HUES6 (cell line): Measurements from ENCODE around the gene SCRN1.

Source experiments
- H3K27ac ChIP-seq: 2 replicates; pipeline ENCODE4 v1.7.0; 2013; ENCODE audit warnings: low read depth, mild to moderate bottlenecking, low read length, inconsistent platforms
- H3K27me3 ChIP-seq: 2 replicates; pipeline ENCODE4 v1.6.1; 2013; ENCODE audit warnings: low read length; ENCODE audit not compliant: control insufficient read depth, insufficient read depth
- H3K36me3 ChIP-seq: 2 replicates; pipeline ENCODE4 v1.6.1; 2013; ENCODE audit warnings: low read length; ENCODE audit not compliant: control insufficient read depth, insufficient read depth
- H3K4me1 ChIP-seq: 2 replicates; pipeline ENCODE4 v1.6.1; 2013; ENCODE audit warnings: low read length; ENCODE audit not compliant: control insufficient read depth, insufficient read depth
- H3K4me3 ChIP-seq: 2 replicates; pipeline ENCODE4 v1.5.1; 2013; ENCODE audit warnings: low read depth, low read length
- H3K9ac ChIP-seq: one replicate; pipeline ENCODE4 v1.6.1; 2013; ENCODE audit warnings: mild to moderate bottlenecking, low read length
- H3K9me3 ChIP-seq: 2 replicates; pipeline ENCODE4 v1.6.1; 2013; ENCODE audit warnings: low read depth, low read length; ENCODE audit not compliant: control insufficient read depth, insufficient read depth

The SCRN1 gene

GRCh38 chr7:30003098-30003497 lies 13.5 kb upstream of the SCRN1 start:
- peaks cover 20% of the 10 kb centered on the region for H3K4me1 ChIP-seq
- H3K9ac ChIP-seq, result no peak overlapping the region
- H3K27ac ChIP-seq, result no peak overlapping the region
- no peaks in the 10 kb centered on the region for H3K36me3 ChIP-seq
- H3K9me3 ChIP-seq, result no peaks in the 10 kb centered on the region
- no peak overlapping the region for H3K4me3 ChIP-seq
- no peaks in the 10 kb centered on the region for H3K27me3 ChIP-seq

GRCh38 chr7:30001998-30002397 lies 12.4 kb upstream of the SCRN1 start:
- Histone ChIP-seq H3K9me3 (peaks cover 5% of the 10 kb centered on the region), H3K4me3 (no peak overlapping the region), H3K27ac (no peak overlapping the region), H3K27me3 (no peaks in the 10 kb centered on the region), H3K4me1 (peaks cover 20% of the 10 kb centered on the region), H3K9ac (no peak overlapping the region), H3K36me3 (no peaks in the 10 kb centered on the region)

- Histone ChIP-seq H3K4me3 (no peak overlapping the region), H3K9ac (no peak overlapping the region), H3K27me3 (no peaks in the 10 kb centered on the region), H3K9me3 (peaks cover 22% of the 10 kb centered on the region), H3K27ac (no peak overlapping the region), H3K4me1 (0 out of 2 replicates have a peak, but pooled peaks cover 8% of the 10 kb centered on the region), H3K36me3 (no peaks in the 10 kb centered on the region)
Observed at GRCh38 chr7:29998489-29998888, 8.9 kb upstream of the SCRN1 start.

GRCh38 chr7:29996321-29996720 lies 6.7 kb upstream of the SCRN1 start:
- H3K27me3 ChIP-seq, result no peaks in the 10 kb centered on the region
- no peak overlapping the region for H3K9ac ChIP-seq
- peaks cover 30% of the 10 kb centered on the region for H3K9me3 ChIP-seq
- H3K27ac ChIP-seq, result no peak overlapping the region
- H3K4me1 ChIP-seq, result no peaks in the 10 kb centered on the region
- no peaks in the 10 kb centered on the region for H3K36me3 ChIP-seq
- no peak overlapping the region for H3K4me3 ChIP-seq

- Histone ChIP-seq H3K27ac (no peak overlapping the region), H3K9ac (no peak overlapping the region), H3K9me3 (peaks cover 30% of the 10 kb centered on the region), H3K27me3 (no peaks in the 10 kb centered on the region), H3K4me3 (no peak overlapping the region), H3K4me1 (no peaks in the 10 kb centered on the region), H3K36me3 (no peaks in the 10 kb centered on the region)
Observed at GRCh38 chr7:29995652-29996051, 6.1 kb upstream of the SCRN1 start.

GRCh38 chr7:29993140-29993539 lies 3.5 kb upstream of the SCRN1 start:
- no peaks in the 10 kb centered on the region for H3K27me3 ChIP-seq
- peaks cover 30% of the 10 kb centered on the region for H3K9me3 ChIP-seq
- peaks cover 5% of the 10 kb centered on the region for H3K4me1 ChIP-seq
- no peaks in the 10 kb centered on the region for H3K36me3 ChIP-seq
- no peak overlapping the region for H3K27ac ChIP-seq
- no peak overlapping the region for H3K4me3 ChIP-seq
- H3K9ac ChIP-seq, result no peak overlapping the region

GRCh38 chr7:29991937-29992336 lies 2.3 kb upstream of the SCRN1 start:
- no peak overlapping the region for H3K27ac ChIP-seq
- peaks cover 13% of the 10 kb centered on the region for H3K4me1 ChIP-seq
- peaks cover 24% of the 10 kb centered on the region for H3K9me3 ChIP-seq
- H3K36me3 ChIP-seq, result no peaks in the 10 kb centered on the region
- no peak overlapping the region for H3K9ac ChIP-seq
- no peak overlapping the region for H3K4me3 ChIP-seq
- no peaks in the 10 kb centered on the region for H3K27me3 ChIP-seq

- no peak overlapping the region for H3K4me3 ChIP-seq
- H3K27me3 ChIP-seq, result no peaks in the 10 kb centered on the region
- no peak overlapping the region for H3K9ac ChIP-seq
- H3K36me3 ChIP-seq, result no peaks in the 10 kb centered on the region
- H3K27ac ChIP-seq, result no peak overlapping the region
- H3K9me3 ChIP-seq, result peaks cover 17% of the 10 kb centered on the region
- H3K4me1 ChIP-seq, result peaks cover 15% of the 10 kb centered on the region
Observed at GRCh38 chr7:29990931-29991330, 1.3 kb upstream of the SCRN1 start.

GRCh38 chr7:29988424-29989256 lies 961 bp downstream of the SCRN1 start:
- peak overlapping the region; percentile 90 for H3K27ac ChIP-seq

GRCh38 chr7:29987811-29988317 lies 1.7 kb downstream of the SCRN1 start:
- peak overlapping the region; percentile 89 for H3K4me3 ChIP-seq
- peaks cover 15% of the 10 kb centered on the region for H3K4me1 ChIP-seq
- peak overlapping the region; percentile 93 for H3K9ac ChIP-seq
- H3K27me3 ChIP-seq, result no peaks in the 10 kb centered on the region
- 0 out of 2 replicates have a peak, but pooled peaks cover 3% of the 10 kb centered on the region for H3K36me3 ChIP-seq
- H3K9me3 ChIP-seq, result peaks cover 3% of the 10 kb centered on the region; the same call in 1 of the 2 replicates
- H3K27ac ChIP-seq, result peak overlapping the region; percentile 90

More at GRCh38 chr7:29988424-29989256, 961 bp downstream of the SCRN1 start:
- Histone ChIP-seq H3K9ac (peak overlapping the region; percentile 93), H3K9me3 (peaks cover 10% of the 10 kb centered on the region), H3K4me1 (peaks cover 15% of the 10 kb centered on the region), H3K4me3 (peak overlapping the region; percentile 89), H3K27me3 (no peaks in the 10 kb centered on the region), H3K36me3 (0 out of 2 replicates have a peak, but pooled peaks cover 3% of the 10 kb centered on the region)

GRCh38 chr7:29987083-29987482 lies 2.5 kb downstream of the SCRN1 start:
- Histone ChIP-seq H3K27ac (no peak overlapping the region), H3K27me3 (no peaks in the 10 kb centered on the region), H3K9ac (no peak overlapping the region), H3K4me3 (peak overlapping the region; percentile 89; the same call in 1 of the 2 replicates), H3K4me1 (peaks cover 15% of the 10 kb centered on the region), H3K9me3 (no peaks in the 10 kb centered on the region), H3K36me3 (0 out of 2 replicates have a peak, but pooled peaks cover 3% of the 10 kb centered on the region)
